K562 treated with DMSO at 1 percent for 4 hours (cell line): ENCODE measurements around the gene OR5J2. TPM values are rescaled to one million over a fixed set of nuclear protein-coding genes. Genes with fewer than 3 reads are reported as not detected.

Source experiments
- total RNA-seq: library from RNA; unstranded; fragments of 300-600 nt; gene quantifications from 2 replicates; pipeline ENCODE4 v1.2.3, GENCODE V29; 2022; ENCODE audit not compliant: insufficient read depth

The OR5J2 gene
- total RNA-seq = not detected in 2 replicates

DNA sequence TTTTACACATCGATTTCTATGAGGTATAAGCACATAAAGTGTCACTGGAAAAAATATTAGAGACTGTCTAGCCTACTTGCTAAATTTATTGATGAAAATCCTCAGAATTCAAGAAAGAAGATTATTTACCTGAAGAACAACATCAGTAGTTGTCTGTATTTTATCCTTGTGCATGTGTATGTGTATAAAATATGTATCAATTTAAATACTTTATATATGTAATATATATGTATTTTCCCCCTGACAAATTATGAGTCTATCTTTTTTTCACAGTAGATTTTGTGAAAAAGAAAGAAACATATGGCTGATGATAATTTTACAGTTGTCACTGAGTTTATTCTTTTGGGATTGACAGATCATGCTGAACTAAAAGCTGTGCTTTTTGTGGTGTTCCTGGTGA, at the start of gene OR5J2:
Gene OR5J2 (plus strand): TSS at position 301 of the 400 bp plus-strand sequence. CDS start 0 bp downstream, at position 301.

DNA sequence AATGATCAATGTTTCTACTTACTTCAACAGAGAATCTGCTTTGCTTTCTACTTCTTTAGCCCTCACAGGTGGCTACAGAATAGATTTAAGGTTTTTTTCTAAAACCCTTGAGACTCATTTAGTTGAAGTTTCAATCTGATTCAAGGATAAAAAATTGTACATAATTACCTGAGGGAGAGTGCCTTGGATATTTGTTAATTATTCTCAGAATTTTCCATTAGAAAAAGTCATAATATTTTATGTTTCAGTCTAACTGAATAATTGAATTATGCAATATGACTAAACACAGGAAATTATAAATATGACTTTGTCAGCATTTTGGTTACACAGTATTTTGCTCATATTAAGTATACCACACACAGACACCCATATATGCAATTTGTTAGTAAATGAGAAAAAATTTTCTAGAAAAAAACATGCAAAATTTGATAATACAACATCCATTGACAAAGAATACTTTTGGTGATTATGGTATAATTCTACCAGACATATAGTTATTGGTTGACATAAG, 36.2 kb upstream of the OR5J2 start, which contains the start of gene OR8J3:
Gene OR8J3 (minus strand): TSS at position 51 of the 511 bp plus-strand sequence. CDS start 2,483 bp downstream, outside the sequence.

DNA sequence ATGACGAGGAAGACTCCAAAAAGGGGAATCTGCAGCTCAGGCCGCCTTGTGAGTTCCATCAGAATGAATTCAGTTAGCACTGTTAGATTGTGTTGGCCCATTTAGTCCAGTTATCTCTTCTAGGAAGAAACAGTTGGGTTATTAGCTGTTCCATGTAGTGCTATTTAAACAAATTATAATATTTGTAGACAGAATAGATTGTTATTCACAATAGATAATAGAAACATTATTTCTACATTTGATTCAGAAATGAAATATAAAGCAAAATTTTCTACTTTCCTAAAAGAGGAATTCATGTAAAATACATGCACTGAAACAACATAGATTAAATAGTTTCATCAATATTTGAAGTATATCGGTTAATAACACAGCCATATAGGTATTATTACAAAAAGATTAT, 16.2 kb upstream of the OR5J2 start, which contains the start of gene OR8K5:
Gene OR8K5 (minus strand): TSS at position 101 of the 400 bp plus-strand sequence. CDS start 0 bp downstream, at position 101.

Other genes with a start within 250 kb of the OR5J2 start
- gene OR5I1, start 240.2 kb upstream of the OR5J2 start, total RNA-seq = not detected in 2 replicates
- not detected in 2 replicates for gene OR10AG1, start 206.7 kb upstream of the OR5J2 start, total RNA-seq
- not detected in 2 replicates for gene OR5F1, start 182.0 kb upstream of the OR5J2 start, total RNA-seq
- gene OR5AS1, start 149.0 kb upstream of the OR5J2 start, total RNA-seq = not detected in 2 replicates
- not detected in 2 replicates for gene OR8I2, start 83.3 kb upstream of the OR5J2 start, total RNA-seq
- gene OR8H2, start 72.9 kb upstream of the OR5J2 start, total RNA-seq = not detected in 2 replicates
- not detected in 2 replicates for gene OR8H3, start 54.2 kb upstream of the OR5J2 start, total RNA-seq
- gene OR8J3, start 36.4 kb upstream of the OR5J2 start, total RNA-seq = not detected in 2 replicates
- not detected in 2 replicates for gene OR8K5, start 16.3 kb upstream of the OR5J2 start, total RNA-seq
- not detected in 2 replicates for gene OR5T2, start 57.6 kb downstream of the OR5J2 start, total RNA-seq
- gene OR5T3, start 75.6 kb downstream of the OR5J2 start, total RNA-seq = not detected in 2 replicates
- gene OR5T1, start 97.5 kb downstream of the OR5J2 start, total RNA-seq = not detected in 2 replicates
- gene OR8H1, start 115.6 kb downstream of the OR5J2 start, total RNA-seq = not detected in 2 replicates
- gene OR8K3, start 138.5 kb downstream of the OR5J2 start, total RNA-seq = not detected in 2 replicates
- gene OR8K1, start 169.4 kb downstream of the OR5J2 start, total RNA-seq = not detected in 2 replicates
- not detected in 2 replicates for gene OR8J1, start 177.7 kb downstream of the OR5J2 start, total RNA-seq
- not detected in 2 replicates for gene OR8U1, start 199.0 kb downstream of the OR5J2 start, total RNA-seq
- not detected in 2 replicates for gene OR5AL1, start 236.1 kb downstream of the OR5J2 start, total RNA-seq